HG03108 (cell line): ENCODE data around the gene EMB.
A peak's percentile ranks its signal among the peaks of the same experiment; 100 is the strongest.
"Not testable (repeated sequence)": the region's sequence is repeated elsewhere in the genome, so short reads cannot be mapped to it uniquely, and the experiment has no call there.

Experiments
- ATAC-seq: cut with Tn5 transposase; IDR thresholded peaks from one replicate; pipeline ENCODE4 v1.9.1; 2021; ENCODE audit warnings: moderate library complexity; ENCODE audit not compliant: unreplicated experiment

Gene EMB

GRCh38 chr5:50423100-50423799, 17.8 kb downstream of the EMB start:
- not testable (repeated sequence) for ATAC-seq

GRCh38 chr5:50421184-50421950, 19.7 kb downstream of the EMB start:
- not testable (repeated sequence) for ATAC-seq

GRCh38 chr5:50420343-50420935, 20.6 kb downstream of the EMB start:
- no peak for ATAC-seq

- not testable (repeated sequence) for ATAC-seq
Observed at GRCh38 chr5:50419656-50420055, 21.4 kb downstream of the EMB start.

- not testable (repeated sequence) for ATAC-seq
Observed at GRCh38 chr5:50416637-50417036, 24.5 kb downstream of the EMB start.

GRCh38 chr5:50415912-50416311, 25.2 kb downstream of the EMB start:
- ATAC-seq = peak; percentile 77

GRCh38 chr5:50410932-50411331, 30.2 kb downstream of the EMB start:
- not testable (repeated sequence) for ATAC-seq

- no peak for ATAC-seq
Observed at GRCh38 chr5:50406877-50407276, 34.2 kb downstream of the EMB start.

GRCh38 chr5:50401336-50401735, 39.8 kb downstream of the EMB start:
- ATAC-seq = no peak

- ATAC-seq = not testable (repeated sequence)
Observed at GRCh38 chr5:50393925-50394609, 47.0 kb downstream of the EMB start.

- not testable (repeated sequence) for ATAC-seq
Observed at GRCh38 chr5:50392289-50392688, 48.8 kb downstream of the EMB start.

GRCh38 chr5:50384381-50384780, 56.7 kb downstream of the EMB start:
- ATAC-seq = not testable (repeated sequence)

GRCh38 chr5:50376696-50377095, 64.4 kb downstream of the EMB start:
- ATAC-seq = not testable (repeated sequence)

- ATAC-seq = not testable (repeated sequence)
Observed at GRCh38 chr5:50369287-50370033, 71.6 kb downstream of the EMB start.

- no peak for ATAC-seq
Observed at GRCh38 chr5:50365426-50366251, 75.4 kb downstream of the EMB start.

- ATAC-seq = not testable (repeated sequence)
Observed at GRCh38 chr5:50364535-50365309, 76.4 kb downstream of the EMB start.

GRCh38 chr5:50359187-50359586, 81.9 kb downstream of the EMB start:
- ATAC-seq = no peak

GRCh38 chr5:50352382-50352781, 88.7 kb downstream of the EMB start:
- ATAC-seq = no peak
